ENCODE results near the gene CEP170B.

GRCh38 chr14:104860414-104860813 lies 4.7 kb upstream of the CEP170B start:
- TF ChIP-seq JUND (IDR thresholded peaks at IDR 0.05) = no peak
- TF ChIP-seq, protein P1, sequence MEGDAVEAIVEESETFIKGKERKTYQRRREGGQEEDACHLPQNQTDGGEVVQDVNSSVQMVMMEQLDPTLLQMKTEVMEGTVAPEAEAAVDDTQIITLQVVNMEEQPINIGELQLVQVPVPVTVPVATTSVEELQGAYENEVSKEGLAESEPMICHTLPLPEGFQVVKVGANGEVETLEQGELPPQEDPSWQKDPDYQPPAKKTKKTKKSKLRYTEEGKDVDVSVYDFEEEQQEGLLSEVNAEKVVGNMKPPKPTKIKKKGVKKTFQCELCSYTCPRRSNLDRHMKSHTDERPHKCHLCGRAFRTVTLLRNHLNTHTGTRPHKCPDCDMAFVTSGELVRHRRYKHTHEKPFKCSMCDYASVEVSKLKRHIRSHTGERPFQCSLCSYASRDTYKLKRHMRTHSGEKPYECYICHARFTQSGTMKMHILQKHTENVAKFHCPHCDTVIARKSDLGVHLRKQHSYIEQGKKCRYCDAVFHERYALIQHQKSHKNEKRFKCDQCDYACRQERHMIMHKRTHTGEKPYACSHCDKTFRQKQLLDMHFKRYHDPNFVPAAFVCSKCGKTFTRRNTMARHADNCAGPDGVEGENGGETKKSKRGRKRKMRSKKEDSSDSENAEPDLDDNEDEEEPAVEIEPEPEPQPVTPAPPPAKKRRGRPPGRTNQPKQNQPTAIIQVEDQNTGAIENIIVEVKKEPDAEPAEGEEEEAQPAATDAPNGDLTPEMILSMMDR (IDR thresholded peaks at IDR 0.05; ENCODE audit: low read depth, low read length, missing input control) = no peak
- TF ChIP-seq REST (IDR thresholded peaks at IDR 0.05) = no peak
- no peak for TF ChIP-seq SP1 (IDR thresholded peaks at IDR 0.05)
- no peak for TF ChIP-seq RAD21 (IDR thresholded peaks at IDR 0.05)
- no peak for TF ChIP-seq YY1 (IDR thresholded peaks at IDR 0.05)
- TF ChIP-seq HNF4G (IDR thresholded peaks at IDR 0.05) = no peak
- TF ChIP-seq RXRA (IDR thresholded peaks at IDR 0.05) = no peak
- TF ChIP-seq HNF4A (conservative IDR thresholded peaks at IDR 0.05) = no peak
- TF ChIP-seq, protein P2, sequence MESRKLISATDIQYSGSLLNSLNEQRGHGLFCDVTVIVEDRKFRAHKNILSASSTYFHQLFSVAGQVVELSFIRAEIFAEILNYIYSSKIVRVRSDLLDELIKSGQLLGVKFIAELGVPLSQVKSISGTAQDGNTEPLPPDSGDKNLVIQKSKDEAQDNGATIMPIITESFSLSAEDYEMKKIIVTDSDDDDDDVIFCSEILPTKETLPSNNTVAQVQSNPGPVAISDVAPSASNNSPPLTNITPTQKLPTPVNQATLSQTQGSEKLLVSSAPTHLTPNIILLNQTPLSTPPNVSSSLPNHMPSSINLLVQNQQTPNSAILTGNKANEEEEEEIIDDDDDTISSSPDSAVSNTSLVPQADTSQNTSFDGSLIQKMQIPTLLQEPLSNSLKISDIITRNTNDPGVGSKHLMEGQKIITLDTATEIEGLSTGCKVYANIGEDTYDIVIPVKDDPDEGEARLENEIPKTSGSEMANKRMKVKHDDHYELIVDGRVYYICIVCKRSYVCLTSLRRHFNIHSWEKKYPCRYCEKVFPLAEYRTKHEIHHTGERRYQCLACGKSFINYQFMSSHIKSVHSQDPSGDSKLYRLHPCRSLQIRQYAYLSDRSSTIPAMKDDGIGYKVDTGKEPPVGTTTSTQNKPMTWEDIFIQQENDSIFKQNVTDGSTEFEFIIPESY (IDR thresholded peaks at IDR 0.05) = no peak
- TF ChIP-seq ATF3 (IDR thresholded peaks at IDR 0.05) = no peak
